Body of pancreas (tissue), 4 donors: ENCODE results near the gene PLXNC1. TPM values are rescaled to one million over a fixed set of nuclear protein-coding genes. Genes with fewer than 3 reads are reported as not detected.

ENCODE experiments used
- ATAC-seq: fragments of 150-250 bp; one replicate; pipeline ENCODE4 v1.9.1; 2016
- DNase-seq, 4 donors: peaks; one replicate each; pipeline ENCODE4 v3.0.0-alpha.2; 2019
- H3K27ac ChIP-seq, 4 donors: fragments of 200-600 bp; sonication (generic); 1 replicate in 3 of 4; 2 replicates in 1 of 4; pipeline versions ENCODE4 v1.5.1 to v1.6.1; 2016 to 2019; ENCODE audit warnings: mild to moderate bottlenecking in 1 of 4, mixed read lengths in 1 of 4, moderate library complexity in 1 of 4
- H3K27me3 ChIP-seq, 2 donors: fragments of 200-600 bp; sonication (generic); one replicate each; pipeline ENCODE4 v1.6.0; 2016; ENCODE audit warnings: mild to moderate bottlenecking in 1 of 2
- H3K36me3 ChIP-seq, 2 donors: fragments of 200-600 bp; sonication (generic); replicated peaks in 1 of 2; 2 replicates each; pipeline ENCODE4 v1.5.1; 2016; ENCODE audit warnings: low read depth in 2 of 2; ENCODE audit not compliant: insufficient read depth in 1 of 2
- H3K4me1 ChIP-seq: fragments of 200-600 bp; sonication (generic); one replicate; pipeline ENCODE4 v1.6.0; 2016
- H3K4me3 ChIP-seq, 2 donors: fragments of 200-600 bp; sonication (generic); 1 replicate in 1 of 2; 2 replicates in 1 of 2; pipeline ENCODE4 v1.5.1; 2016 to 2019
- H3K9me3 ChIP-seq, 3 donors: fragments of 200-600 bp; sonication (generic); 1 replicate in 2 of 3; 2 replicates in 1 of 3; pipeline ENCODE4 v1.5.1; 2016
- CTCF ChIP-seq, 7 experiments: fragments of 450-650 bp in 4 of 7; fragments of 200-600 bp in 3 of 7; sonication (generic) in 3 of 7; IDR thresholded peaks; one replicate each; pipeline ENCODE4 v1.5.1; 2016 to 2019; ENCODE audit warnings: antibody characterized with exemption in 7 of 7
- POLR2A ChIP-seq, 3 donors: fragments of 450-650 bp; IDR thresholded peaks; one replicate each; pipeline ENCODE4 v1.6.1; 2016; ENCODE audit warnings: antibody characterized with exemption in 3 of 3, mild to moderate bottlenecking in 2 of 3
- WGBS, 2 donors: methylation state at CpG; one replicate each; pipeline ENCODE4 v1.1.5; 2017; 5-methylcytosine and 5-hydroxymethylcytosine counted together
- intact Hi-C: fragments of 100-400 bp; cut with DNase I; formaldehyde crosslinking; loops from one replicate; pipeline ENCODE4 v1.15.1; 2023
- total RNA-seq, 2 donors: library from RNA; depleted of rRNA; stranded (reverse); fragments of >200 nt; gene quantifications; one replicate each; pipeline ENCODE4 v1.1.0, GENCODE V29; 2016

PLXNC1 gene
- total RNA-seq, 2 donors from 2014 or later, result 3.9 to 4.9 TPM

GRCh38 chr12:94143951-94144350 is 4.4 kb upstream of the PLXNC1 start:
- no peaks in the 10 kb centered on the region for H3K9me3 ChIP-seq
- H3K27me3 ChIP-seq, result no peaks in the 10 kb centered on the region
- 56 to 73% methylated on average over 5 of the region's 5 CpGs for WGBS, 2 donors
- ATAC-seq, result no peak
- no peak overlapping the region for H3K4me3 ChIP-seq
- TF ChIP-seq CTCF (IDR thresholded peaks at IDR 0.05), result no peak
- TF ChIP-seq POLR2A (IDR thresholded peaks at IDR 0.05), result no peak
- H3K27ac ChIP-seq, result no peak overlapping the region
- peaks cover 6% of the 10 kb centered on the region for H3K4me1 ChIP-seq
- no peaks in the 10 kb centered on the region for H3K36me3 ChIP-seq
- intact Hi-C loops, result no loop called here
- DNase-seq, result no peak

- 46 to 59% methylated on average over 3 of the region's 3 CpGs for WGBS, 2 donors
- DNase-seq (no peak), ATAC-seq (no peak)
- no peak overlapping the region for H3K27ac ChIP-seq
- H3K4me3 ChIP-seq, result no peak overlapping the region
- TF ChIP-seq CTCF (IDR thresholded peaks at IDR 0.05), result no peak
- H3K9me3 ChIP-seq, result no peaks in the 10 kb centered on the region
- no peaks in the 10 kb centered on the region for H3K36me3 ChIP-seq
- H3K27me3 ChIP-seq, result peaks cover 0 to 2% of the 10 kb centered on the region in 2 donors
- intact Hi-C loops, result no loop called here
- H3K4me1 ChIP-seq, result peaks cover 14% of the 10 kb centered on the region
These were observed 3.6 kb upstream of the PLXNC1 start for GRCh38 chr12:94144781-94145180.

GRCh38 chr12:94145191-94145983 is 3.0 kb upstream of the PLXNC1 start:
- whole genome bisulfite sequencing, 2 donors, result 43 to 55% methylated on average over 12 of the region's 12 CpGs
- no peak for DNase-seq
- Histone ChIP-seq H3K4me3 (no peak overlapping the region), H3K36me3 (no peaks in the 10 kb centered on the region), H3K4me1 (peaks cover 20% of the 10 kb centered on the region), H3K9me3 (no peaks in the 10 kb centered on the region), H3K27ac (no peak overlapping the region), H3K27me3 (peaks cover 0 to 8% of the 10 kb centered on the region in 2 donors)
- intact Hi-C loops, result no loop called here
- no peak for ATAC-seq
- peak in 2 of 7 experiments; percentile 26 to 57 for TF ChIP-seq CTCF (IDR thresholded peaks at IDR 0.05)
- no peak for TF ChIP-seq POLR2A (IDR thresholded peaks at IDR 0.05)

- intact Hi-C loops, result no loop called here
- TF ChIP-seq CTCF (IDR thresholded peaks at IDR 0.05) (no peak), POLR2A (IDR thresholded peaks at IDR 0.05) (no peak)
- ATAC-seq, result no peak
These were observed 2.0 kb upstream of the PLXNC1 start for GRCh38 chr12:94146166-94146936.

More at GRCh38 chr12:94146166-94146936, 2.0 kb upstream of the PLXNC1 start:
- DNase-seq, result no peak
- WGBS, 2 donors, result 45 to 53% methylated on average over 7 to 9 of the region's 9 CpGs
- peaks cover 25% of the 10 kb centered on the region for H3K4me1 ChIP-seq
- H3K36me3 ChIP-seq, result no peaks in the 10 kb centered on the region
- H3K27me3 ChIP-seq, result peaks cover 0 to 9% of the 10 kb centered on the region in 2 donors
- no peaks in the 10 kb centered on the region for H3K9me3 ChIP-seq
- H3K27ac ChIP-seq, result no peak overlapping the region
- H3K4me3 ChIP-seq, result no peak overlapping the region
